GDM1 (cell line): ENCODE results near the gene BTBD7.

Experiments used
- DNase-seq: peaks from one replicate; lab custom pipeline; 2025; lab: John Stamatoyannopoulos, UW

BTBD7 gene

GRCh38 chr14:93195316-93195999 is 137.4 kb downstream of the BTBD7 start:
- DNase-seq = no peak
